Gastrocnemius medialis (tissue), 4 donors: ENCODE measurements around the gene SPOCK1.

ENCODE experiments used
- CTCF ChIP-seq, 5 experiments: fragments of 450-650 bp in 3 of 5; fragments of 200-600 bp in 2 of 5; sonication (generic) in 2 of 5; IDR thresholded peaks in 4 of 5; conservative IDR thresholded peaks in 1 of 5; 1 replicate in 4 of 5; 2 replicates in 1 of 5; pipeline ENCODE4 v1.5.1; 2016 to 2019; ENCODE audit warnings: antibody characterized with exemption in 5 of 5, mild to moderate bottlenecking in 3 of 5, moderate library complexity in 3 of 5
- POLR2A ChIP-seq, 2 donors: fragments of 450-650 bp; IDR thresholded peaks; one replicate each; pipeline ENCODE4 v1.6.1; 2017; ENCODE audit warnings: antibody characterized with exemption in 2 of 2, mild to moderate bottlenecking in 2 of 2, moderate library complexity in 2 of 2

DNA sequence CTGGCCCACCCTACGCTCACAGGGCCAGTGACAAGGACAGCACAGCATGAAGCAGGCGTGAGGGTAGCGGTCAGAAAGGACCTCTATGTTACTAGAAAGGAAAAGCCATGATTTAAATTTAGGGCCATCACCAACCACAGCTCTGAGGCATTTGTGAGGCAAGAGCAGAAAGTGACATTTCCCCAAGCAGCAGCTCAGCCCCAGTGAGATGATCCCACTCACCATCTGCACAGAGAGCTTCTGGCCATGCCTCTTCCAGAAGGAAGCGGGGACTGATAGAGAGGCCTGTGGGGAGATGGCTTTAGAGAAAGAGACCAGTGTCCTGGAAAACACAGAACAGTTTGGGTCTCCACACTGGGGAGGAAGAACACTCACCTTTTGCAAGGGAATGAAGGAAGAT, 413.9 kb downstream of the SPOCK1 start:
- no peak for TF ChIP-seq CTCF (IDR thresholded peaks at IDR 0.05 in 4 of 5, conservative IDR thresholded peaks at IDR 0.05 in 1 of 5)
- no peak for TF ChIP-seq POLR2A (IDR thresholded peaks at IDR 0.05)
